Measurements from ENCODE around the gene MAP1LC3A.
"Not testable (repeated sequence)": the region's sequence is repeated elsewhere in the genome, so short reads cannot be mapped to it uniquely, and the experiment has no call there.

The MAP1LC3A gene

DNA sequence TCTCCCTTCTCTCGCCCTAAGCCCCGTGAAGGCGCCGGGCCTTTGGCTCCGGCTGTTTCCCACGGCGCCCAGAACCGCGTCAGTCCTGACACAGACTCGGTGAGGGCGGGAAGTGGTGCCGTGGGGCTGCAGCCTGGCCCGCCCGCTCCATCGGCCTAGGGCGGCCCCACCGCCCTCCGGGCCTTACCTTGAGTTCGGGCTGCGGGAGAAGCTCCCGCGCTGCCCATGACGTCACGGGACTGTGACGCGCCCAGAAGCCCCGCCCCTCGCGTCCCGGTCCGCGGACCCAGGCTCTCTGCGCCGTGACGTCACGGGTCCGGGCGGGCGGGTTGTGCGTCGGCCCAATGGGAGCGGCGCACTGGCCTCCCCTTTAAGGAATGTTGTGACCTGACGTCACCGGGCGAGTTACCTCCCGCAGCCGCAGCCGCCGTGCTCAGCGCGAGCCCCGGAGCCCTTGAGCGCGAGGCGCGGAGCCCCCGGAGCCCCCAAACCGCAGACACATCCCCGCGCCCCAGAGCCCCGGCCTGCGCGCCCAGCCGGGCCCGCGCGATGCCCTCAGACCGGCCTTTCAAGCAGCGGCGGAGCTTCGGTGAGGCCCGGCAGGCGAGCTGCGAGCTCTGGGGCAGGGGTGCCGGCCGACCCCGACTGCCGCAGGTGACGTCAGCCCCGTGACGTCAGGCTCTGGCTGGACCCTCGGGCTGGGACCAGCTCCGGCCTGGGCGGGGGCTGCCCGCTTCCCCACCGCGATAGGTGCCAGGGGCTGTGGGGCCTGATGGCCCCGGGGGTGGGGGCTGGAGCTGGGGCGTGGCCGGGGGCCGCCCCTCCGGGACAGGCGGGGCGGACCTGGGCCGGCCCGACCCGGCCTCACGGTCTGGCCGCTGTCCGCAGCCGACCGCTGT is at the start of gene MAP1LC3A:
TSS of gene MAP1LC3A (plus strand) at position 399 of the 899 bp plus-strand sequence. CDS start at position 550, 151 bp downstream.
- peak; percentile 82 to 86 for DNase-seq (ENCODE audit: low read depth in 2 of 2)

DNA sequence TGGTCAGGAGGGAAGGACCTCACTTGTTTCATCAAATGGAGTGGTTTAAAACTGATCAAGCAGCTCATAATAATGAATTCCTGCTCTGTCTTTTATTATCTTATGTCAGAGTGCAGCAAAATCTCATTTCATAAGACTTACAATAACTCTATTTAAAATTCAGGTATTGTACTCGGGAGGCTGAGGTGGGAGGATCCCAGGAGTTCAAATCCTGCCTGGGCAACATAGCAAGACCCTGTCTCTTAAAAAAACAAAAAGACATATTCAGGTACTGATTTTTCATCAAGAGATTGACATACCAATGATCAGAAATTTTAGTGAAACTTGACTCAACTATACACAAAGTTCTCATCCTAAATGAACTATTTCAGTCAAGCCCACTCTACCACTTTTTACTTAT is 47.9 kb upstream of the MAP1LC3A start:
- no peak for DNase-seq (ENCODE audit: low read depth in 2 of 2)

- DNase-seq (ENCODE audit: low read depth in 2 of 2), result no peak
Measured at GRCh38 chr20:34511891-34512265, 46.6 kb upstream of the MAP1LC3A start.

- no peak for DNase-seq (ENCODE audit: low read depth in 2 of 2)
Measured at GRCh38 chr20:34512266-34512954, 46.1 kb upstream of the MAP1LC3A start.

GRCh38 chr20:34512955-34513419 is 45.5 kb upstream of the MAP1LC3A start:
- DNase-seq (ENCODE audit: low read depth in 2 of 2), result no peak

DNA sequence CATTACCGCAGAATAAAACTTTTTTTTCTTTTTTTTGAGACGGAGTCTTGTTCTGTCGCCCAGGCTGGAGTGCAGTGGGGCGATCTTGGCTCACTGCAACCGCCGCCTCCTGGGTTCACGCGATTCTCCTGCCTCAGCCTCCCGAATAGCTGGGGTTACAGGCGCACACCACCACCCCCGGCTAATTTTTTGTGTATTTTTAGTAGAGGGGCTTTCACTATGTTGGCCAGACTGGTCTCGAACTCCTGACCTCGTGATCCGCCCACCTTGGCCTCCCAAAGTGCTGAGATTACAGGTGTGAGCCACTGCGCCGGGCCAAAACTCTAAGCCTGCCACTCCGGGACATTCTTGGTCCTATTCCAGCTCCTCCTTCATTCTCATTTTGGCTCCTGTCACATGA is 44.5 kb upstream of the MAP1LC3A start:
- not testable (repeated sequence) for DNase-seq (ENCODE audit: low read depth in 2 of 2)

DNA sequence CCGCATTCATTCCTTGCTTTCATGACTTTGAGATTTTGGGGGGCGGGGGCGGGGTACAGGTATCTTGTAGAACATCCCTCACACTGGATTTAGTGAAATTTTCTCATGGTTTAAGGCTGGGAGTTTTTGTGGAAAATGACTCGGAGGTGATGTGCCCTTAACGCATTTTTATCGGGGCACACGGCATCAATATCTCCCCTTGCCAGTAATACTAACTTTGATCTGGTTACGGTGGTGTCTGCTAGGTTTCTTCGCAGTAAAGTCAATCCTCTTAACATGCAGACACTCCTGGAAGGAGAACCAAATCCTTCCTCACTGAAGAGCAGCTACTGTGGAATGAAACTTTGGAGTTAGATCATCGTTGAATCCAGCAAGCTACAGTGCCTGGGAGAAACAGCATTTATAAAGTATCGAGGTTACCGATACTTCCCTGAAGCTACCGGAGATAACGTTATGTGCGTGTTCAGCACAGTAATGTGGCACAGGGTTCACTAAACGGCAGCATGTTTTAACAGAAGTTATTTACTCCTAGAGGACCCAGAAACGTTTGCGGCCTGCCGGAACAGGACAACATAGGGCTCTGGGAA is 43.5 kb upstream of the MAP1LC3A start:
- no peak for DNase-seq (ENCODE audit: low read depth in 2 of 2)

DNA sequence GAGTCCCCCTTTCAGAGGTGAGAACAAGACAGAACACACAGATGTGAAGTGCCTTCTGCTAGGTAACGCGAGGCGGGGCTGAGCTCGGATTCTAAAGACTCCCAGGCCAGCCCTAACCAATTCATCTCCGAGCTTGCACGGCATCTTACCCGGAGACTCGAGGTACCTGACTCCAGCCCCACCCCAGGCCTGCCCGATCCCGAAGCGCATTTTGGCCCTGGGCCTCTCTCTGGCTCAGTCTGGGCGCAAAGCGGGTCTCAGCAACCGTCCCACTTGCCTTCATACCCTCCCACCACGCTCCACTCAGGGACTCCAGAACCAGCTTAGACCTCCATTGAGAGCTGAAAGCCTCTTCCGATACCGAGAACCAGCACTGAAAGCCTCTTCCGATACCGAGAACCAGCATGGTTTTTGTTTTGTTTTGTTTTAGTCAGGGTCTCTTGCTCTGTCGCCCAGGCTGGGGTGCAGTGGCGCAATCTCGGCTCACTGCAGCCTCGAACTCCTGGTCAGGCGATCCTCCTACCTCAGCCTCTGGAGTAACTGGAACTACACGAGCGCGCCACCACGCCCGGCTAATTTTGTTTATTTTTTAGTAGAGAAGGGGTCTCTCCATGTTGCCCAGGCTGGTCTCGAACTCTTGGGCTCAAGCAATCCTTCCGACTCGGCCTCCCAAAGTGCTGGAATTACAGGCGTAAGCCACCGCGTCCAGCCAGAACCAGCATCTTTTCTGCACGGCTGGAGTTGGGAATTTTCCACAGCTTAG is 42.9 kb upstream of the MAP1LC3A start:
- DNase-seq (ENCODE audit: low read depth in 2 of 2), result peak in 1 of 2 donors; percentile 52

GRCh38 chr20:34516247-34517113 is 42.0 kb upstream of the MAP1LC3A start, which contains the start of gene DYNLRB1:
DYNLRB1 (plus strand) TSS chr20:34516422; CDS start chr20:34516459, 37 bp downstream.
- peak; percentile 89 to 90 for DNase-seq (ENCODE audit: low read depth in 2 of 2)

GRCh38 chr20:34517114-34517505 is 41.4 kb upstream of the MAP1LC3A start:
- DNase-seq (ENCODE audit: low read depth in 2 of 2), result no peak

GRCh38 chr20:34518863-34519262 is 39.7 kb upstream of the MAP1LC3A start:
- DNase-seq (ENCODE audit: low read depth in 2 of 2), result not testable (repeated sequence)

- not testable (repeated sequence) for DNase-seq (ENCODE audit: low read depth in 2 of 2)
Measured at GRCh38 chr20:34519841-34520240, 38.7 kb upstream of the MAP1LC3A start.

DNA sequence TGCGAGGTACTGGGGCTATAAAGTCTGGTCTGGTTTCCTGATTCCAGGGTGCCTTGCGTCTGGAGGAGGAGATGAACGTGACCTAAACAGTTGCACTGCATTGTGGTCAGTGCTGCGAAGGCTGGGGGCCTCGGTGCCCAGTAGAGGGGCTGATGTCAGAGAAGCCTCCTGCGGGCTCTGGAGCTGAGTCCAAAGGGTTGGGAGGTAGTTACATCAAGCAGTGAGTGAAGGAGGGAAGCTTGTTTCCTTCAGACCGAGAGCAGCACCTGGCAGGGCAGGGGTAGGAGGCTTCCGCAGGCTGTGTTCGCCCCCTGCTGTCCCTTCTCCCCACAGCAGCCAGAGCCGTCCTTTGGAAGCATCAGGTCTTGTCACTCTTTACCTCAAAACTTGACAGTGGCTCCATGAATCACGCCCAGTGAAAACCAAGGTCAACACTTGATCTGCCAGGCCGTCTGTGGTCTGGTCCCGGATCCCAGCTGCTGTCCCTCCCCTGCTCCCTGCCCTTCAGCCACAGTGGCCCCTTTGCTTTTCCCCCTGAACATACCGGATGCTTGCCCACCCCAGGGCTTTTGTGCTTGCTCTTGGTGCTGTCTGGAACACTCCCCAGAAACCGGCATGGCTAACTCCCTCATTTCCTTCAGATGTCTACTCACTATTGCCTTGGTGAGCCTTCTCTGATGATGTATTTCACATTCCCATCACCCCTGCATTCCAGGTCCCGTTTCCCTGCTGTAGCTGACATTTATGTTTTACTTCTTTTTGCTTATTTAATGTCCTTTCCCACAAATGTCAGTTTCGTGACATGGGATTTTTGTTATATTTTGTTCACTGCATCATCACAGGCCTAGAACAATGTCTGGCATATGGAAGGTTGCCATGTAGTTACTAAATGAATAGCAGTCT is 35.3 kb upstream of the MAP1LC3A start:
- peak in 1 of 2 donors; percentile 47 for DNase-seq (ENCODE audit: low read depth in 2 of 2)

GRCh38 chr20:34524426-34524825 is 34.1 kb upstream of the MAP1LC3A start:
- DNase-seq (ENCODE audit: low read depth in 2 of 2), result no peak

- DNase-seq (ENCODE audit: low read depth in 2 of 2), result no peak
Measured at GRCh38 chr20:34525342-34525708, 33.2 kb upstream of the MAP1LC3A start.

GRCh38 chr20:34525709-34526416 is 32.7 kb upstream of the MAP1LC3A start:
- no peak for DNase-seq (ENCODE audit: low read depth in 2 of 2)

- no peak for DNase-seq (ENCODE audit: low read depth in 2 of 2)
Measured at GRCh38 chr20:34526466-34526865, 32.1 kb upstream of the MAP1LC3A start.

GRCh38 chr20:34527016-34527415 is 31.5 kb upstream of the MAP1LC3A start:
- no peak for DNase-seq (ENCODE audit: low read depth in 2 of 2)

GRCh38 chr20:34528921-34529297 is 29.6 kb upstream of the MAP1LC3A start:
- DNase-seq (ENCODE audit: low read depth in 2 of 2), result no peak

Measured in stimulated activated CD8-positive, alpha-beta memory T cell treated with anti-CD3 and anti-CD28 coated beads, Interleukin-15, amount 100 ng/mL, for 48 hours (primary cell).